K562 (cell line): ENCODE results near the gene TMPRSS9. TPM values are rescaled to one million over a fixed set of nuclear protein-coding genes. Genes with fewer than 3 reads are reported as not detected.

ENCODE experiments used
- ATAC-seq: fragments of 200-7000 bp; cut with Tn5 transposase; 3 replicates; pipeline ENCODE4 v1.9.1; 2020; ENCODE audit warnings: moderate library complexity
- BruUV-seq: library from RNA; stranded (reverse); fragments of 400-500 nt; replicated peaks from 2 replicates; lab custom pipeline; 2021; lab: Mats Ljungman, UMichigan
- CTCF ChIA-PET: fragments of 300-600 bp; formaldehyde crosslinking; extraction: SDS; loops from one replicate; lab custom pipeline; 2021; ENCODE audit warnings: low intra/inter-chr PET ratio; lab: Yijun Ruan, JAX
- POLR2A ChIA-PET: fragments of 300-600, 350-650 bp; sonication (Branson Sonifier 250); formaldehyde crosslinking; extraction: SDS; loops from one replicate; lab custom pipeline; 2021; ENCODE audit warnings: antibody characterized with exemption, inconsistent platforms; lab: Yijun Ruan, JAX
- DNase-seq, 4 experiments: peaks; one replicate each; pipeline versions ENCODE4 v3.0.0 to v3.0.0-alpha.2; 2011 to 2018; ENCODE audit warnings: low spot score in 3 of 4, mixed read lengths in 3 of 4; ENCODE audit errors: extremely low read depth in 1 of 4
- FAIRE-seq: peaks from 2 replicates; lab custom pipeline; 2011; peaks lifted over from hg19 to GRCh38; lab: Jason Lieb, UNC
- H2AFZ ChIP-seq: 2 replicates; pipeline ENCODE4 v1.6.0; 2011; ENCODE audit warnings: low read depth, low read length, control low read depth, inconsistent platforms
- H3K27ac ChIP-seq: fragments of 200-600 bp; 3 replicates; pipeline ENCODE4 v1.8.0; 2011; ENCODE audit warnings: low read depth, mild to moderate bottlenecking, control low read depth, inconsistent platforms, low read length, moderate library complexity, mixed read lengths; ENCODE audit errors: extremely low read depth
- H3K27me3 ChIP-seq, 2 experiments: fragments of 300-600 bp in 1 of 2; 2 replicates in 1 of 2; 3 replicates in 1 of 2; pipeline versions ENCODE4 v1.6.0 to v1.8.0; 2011; ENCODE audit warnings: inconsistent platforms in 2 of 2, low read length in 2 of 2, mild to moderate bottlenecking in 1 of 2, mixed read lengths in 1 of 2, moderate library complexity in 1 of 2; ENCODE audit not compliant: control insufficient read depth in 2 of 2, insufficient read depth in 2 of 2
- H3K36me3 ChIP-seq: fragments of 300-600 bp; 3 replicates; pipeline ENCODE4 v1.8.0; 2011; ENCODE audit warnings: mild to moderate bottlenecking, low read length, inconsistent platforms; ENCODE audit not compliant: control insufficient read depth, insufficient read depth
- H3K4me1 ChIP-seq, 2 experiments: fragments of 200-600 bp in 1 of 2; replicated peaks in 1 of 2; 2 replicates in 1 of 2; 3 replicates in 1 of 2; pipeline versions ENCODE4 v1.5.1 to v1.8.0; 2011; ENCODE audit warnings: inconsistent platforms in 2 of 2, low read length in 2 of 2, mild to moderate bottlenecking in 1 of 2, mixed read lengths in 1 of 2, moderate library complexity in 1 of 2; ENCODE audit not compliant: control insufficient read depth in 2 of 2, insufficient read depth in 2 of 2
- H3K4me2 ChIP-seq: 2 replicates; pipeline ENCODE4 v1.6.1; 2011; ENCODE audit warnings: low read length, control low read depth, inconsistent platforms, mixed read lengths; ENCODE audit not compliant: insufficient read depth
- H3K4me3 ChIP-seq: fragments of 200-600 bp; sonication (generic), shearing (Covaris generic); 2 replicates; pipeline ENCODE4 v1.5.1; 2016; ENCODE audit warnings: control low read depth, inconsistent platforms
- H3K79me2 ChIP-seq: fragments of 200-600 bp; 3 replicates; pipeline ENCODE4 v1.8.0; 2011; ENCODE audit warnings: low read length, inconsistent platforms; ENCODE audit not compliant: control insufficient read depth, insufficient read depth
- H3K9ac ChIP-seq, 2 experiments: 2 replicates each; pipeline versions ENCODE4 v1.6.0 to v1.6.1; 2011; ENCODE audit warnings: low read depth in 2 of 2, low read length in 2 of 2, control low read depth in 1 of 2, inconsistent platforms in 1 of 2, mild to moderate bottlenecking in 1 of 2, mixed read lengths in 1 of 2; ENCODE audit not compliant: insufficient read depth in 1 of 2
- H3K9me1 ChIP-seq: one replicate; pipeline ENCODE4 v1.6.0; 2011; ENCODE audit warnings: inconsistent platforms, mild to moderate bottlenecking, low read length, moderate library complexity; ENCODE audit not compliant: control insufficient read depth, insufficient read depth
- H3K9me3 ChIP-seq: replicated peaks from 2 replicates; pipeline ENCODE4 v1.5.1; 2011; ENCODE audit warnings: low read depth, low read length, inconsistent platforms; ENCODE audit not compliant: control insufficient read depth, insufficient read depth
- H4K20me1 ChIP-seq: replicated peaks from 2 replicates; pipeline ENCODE4 v1.6.1; 2011; ENCODE audit warnings: low read length, inconsistent platforms, mixed read lengths; ENCODE audit not compliant: control insufficient read depth, insufficient read depth
- GTF2E2 ChIP-seq: fragments of 200-800 bp; sonication (Bioruptor generic); IDR thresholded peaks from 2 replicates; pipeline ENCODE4 v1.6.1; 2016; ENCODE audit warnings: missing genetic modification characterization, missing compliant biosample characterization
- NONO ChIP-seq, 2 experiments: fragments of 200-400 bp in 1 of 2; fragments of 450-650 bp in 1 of 2; formaldehyde crosslinking in 1 of 2; IDR thresholded peaks; 2 replicates each; pipeline ENCODE4 v1.6.1; 2017; ENCODE audit warnings: low read depth in 2 of 2, mild to moderate bottlenecking in 2 of 2, moderate library complexity in 2 of 2, low read length in 1 of 2
- SAP30 ChIP-seq: fragments of 200-600 bp; sonication (generic); IDR thresholded peaks from 2 replicates; pipeline ENCODE4 v1.6.1; 2012; ENCODE audit warnings: borderline replicate concordance, low read depth, mild to moderate bottlenecking, moderate library complexity, low read length, control low read depth, inconsistent platforms; ENCODE audit not compliant: insufficient read depth, poor library complexity, severe bottlenecking
- SP1 ChIP-seq: sonication (generic); formaldehyde crosslinking; IDR thresholded peaks from 2 replicates; pipeline ENCODE4 v1.8.1; 2022; ENCODE audit warnings: mild to moderate bottlenecking, missing genetic modification reagents
- TBL1XR1 ChIP-seq, 2 experiments: IDR thresholded peaks; 2 replicates each; pipeline ENCODE4 v1.6.1; 2012; ENCODE audit warnings: improper control_type of control experiment in 2 of 2, low read length in 2 of 2, mild to moderate bottlenecking in 1 of 2
- TEAD1 ChIP-seq, 2 experiments: fragments of 450-650 bp in 1 of 2; sonication (generic) in 1 of 2; formaldehyde crosslinking; IDR thresholded peaks; 2 replicates each; pipeline versions ENCODE4 v1.4.0 to v1.8.0; 2020 to 2022; ENCODE audit warnings: mild to moderate bottlenecking in 2 of 2, missing genetic modification reagents in 1 of 2
- WGBS: fragments of 100-300 bp; shearing (Covaris generic); methylation state at CpG from one replicate; pipeline ENCODE4 v1.1.6; 2016; ENCODE audit warnings: low coverage, mixed read lengths; ENCODE audit not compliant: insufficient coverage; ENCODE audit errors: missing lambda C conversion rate; 5-methylcytosine and 5-hydroxymethylcytosine counted together
- in situ Hi-C: fragments of 300-500 bp; cut with MboI; formaldehyde crosslinking; loops from 4 replicates; pipeline ENCODE4 v1.15.0; 2018; ENCODE audit warnings: inconsistent platforms, mixed read lengths
- intact Hi-C: fragments of 100-400 bp; cut with micrococcal nuclease; formaldehyde crosslinking; loops from 2 replicates; pipeline ENCODE4 v1.14.2; 2022
- polyA plus RNA-seq, 8 experiments: library from polyadenylated mRNA; depleted of rRNA in 4 of 8; stranded (reverse) in 5 of 8; unstranded in 3 of 8; fragments of >200 nt; fragmentation: Nextera tagmentation in 2 of 8; fragmentation: Illumina TruSeq in 1 of 8; extraction: Ambion mirVana in 2 of 8; extraction: Trizol in 1 of 8; gene quantifications; 2 replicates each; pipeline versions ENCODE4 v1.2.1 to v1.2.3, GENCODE V29; 2011 to 2014; ENCODE audit warnings: inconsistent platforms in 1 of 8, missing spikeins in 1 of 8
- total RNA-seq, 7 experiments: library from RNA; depleted of rRNA in 6 of 7; stranded (reverse); fragments of >200 nt in 6 of 7; fragmentation: Illumina TruSeq in 2 of 7; extraction: Trizol in 2 of 7; gene quantifications; 2 replicates each; pipeline versions ENCODE4 v1.2.1 to v1.2.3, GENCODE V29; 2011 to 2021; ENCODE audit warnings: low replicate concordance in 1 of 7
- TF ChIP-seq, protein P1 (sequence below): fragments of 250-450 bp; sonication (Bioruptor Pico); IDR thresholded peaks from 2 replicates; pipeline ENCODE4 v1.5.0; 2021; ENCODE audit warnings: mild to moderate bottlenecking, borderline replicate concordance
- TF ChIP-seq, protein P2 (sequence below): fragments of 450-650 bp; IDR thresholded peaks from 2 replicates; pipeline ENCODE4 v1.6.1; 2016; ENCODE audit warnings: borderline replicate concordance

TMPRSS9 gene
- total and polyA plus RNA-seq, 9 of the 15 experiments (the other 6 are each of a cell fraction or from before 2014, with no cell fraction given), result 0.01 to 0.03 TPM; not detected in 7

- DNase-seq (no peak), FAIRE-seq (no peak), ATAC-seq (no peak)
- 57% methylated on average over 8 of the region's 8 CpGs for WGBS
- no peaks in the 10 kb centered on the region for H3K27me3 ChIP-seq
- no peak overlapping the region for H3K4me3 ChIP-seq
- intact Hi-C loops, result loop anchor here (5.0 to 10.0 kb wide), 2 partner anchors 221 to 242 kb away; partner anchors contain the start of gene AP3D1
- no peak overlapping the region for H3K9ac ChIP-seq
- no peak overlapping the region for H2AFZ ChIP-seq
- no peak overlapping the region for H3K27ac ChIP-seq
- ChIA-PET CTCF (interaction anchor here (0.7 to 0.9 kb wide), 2 partner anchors 28 to 119 kb away, joined by 5 to 6 read pairs; no protein-coding TSS in a partner anchor), POLR2A (interaction anchor here (0.6 to 0.8 kb wide), 2 partner anchors 13 to 103 kb away, joined by 3 to 4 read pairs; no protein-coding TSS in a partner anchor)
- peaks cover 0 to 21% of the 10 kb centered on the region in 2 experiments; a peak in 2 of 5 replicates for H3K4me1 ChIP-seq
- H3K36me3 ChIP-seq, result no peaks in the 10 kb centered on the region
- H4K20me1 ChIP-seq, result no peaks in the 10 kb centered on the region
- no peaks in the 10 kb centered on the region for H3K79me2 ChIP-seq
- BruUV-seq, result no TSS peak
- H3K4me2 ChIP-seq, result no peak overlapping the region
- in situ Hi-C loops, result no loop called here
- TF ChIP-seq NONO (IDR thresholded peaks at IDR 0.05; ENCODE audit: low read depth in 2 of 2, low read length in 1 of 2) (no peak), SAP30 (no peak), TEAD1 (CRISPR knock-in tag; IDR thresholded peaks at IDR 0.05) (no peak), SP1 (CRISPR knock-in tag) (no peak), TBL1XR1 (IDR thresholded peaks at IDR 0.05; ENCODE audit: low read length in 2 of 2) (no peak), GTF2E2 (tag) (no peak)
- TF ChIP-seq, protein P1, sequence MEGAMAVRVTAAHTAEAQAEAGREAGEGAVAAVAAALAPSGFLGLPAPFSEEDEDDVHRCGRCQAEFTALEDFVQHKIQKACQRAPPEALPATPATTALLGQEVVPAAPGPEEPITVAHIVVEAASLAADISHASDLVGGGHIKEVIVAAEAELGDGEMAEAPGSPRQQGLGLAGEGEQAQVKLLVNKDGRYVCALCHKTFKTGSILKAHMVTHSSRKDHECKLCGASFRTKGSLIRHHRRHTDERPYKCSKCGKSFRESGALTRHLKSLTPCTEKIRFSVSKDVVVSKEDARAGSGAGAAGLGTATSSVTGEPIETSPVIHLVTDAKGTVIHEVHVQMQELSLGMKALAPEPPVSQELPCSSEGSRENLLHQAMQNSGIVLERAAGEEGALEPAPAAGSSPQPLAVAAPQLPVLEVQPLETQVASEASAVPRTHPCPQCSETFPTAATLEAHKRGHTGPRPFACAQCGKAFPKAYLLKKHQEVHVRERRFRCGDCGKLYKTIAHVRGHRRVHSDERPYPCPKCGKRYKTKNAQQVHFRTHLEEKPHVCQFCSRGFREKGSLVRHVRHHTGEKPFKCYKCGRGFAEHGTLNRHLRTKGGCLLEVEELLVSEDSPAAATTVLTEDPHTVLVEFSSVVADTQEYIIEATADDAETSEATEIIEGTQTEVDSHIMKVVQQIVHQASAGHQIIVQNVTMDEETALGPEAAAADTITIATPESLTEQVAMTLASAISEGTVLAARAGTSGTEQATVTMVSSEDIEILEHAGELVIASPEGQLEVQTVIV, result no peak
- TF ChIP-seq, protein P2, sequence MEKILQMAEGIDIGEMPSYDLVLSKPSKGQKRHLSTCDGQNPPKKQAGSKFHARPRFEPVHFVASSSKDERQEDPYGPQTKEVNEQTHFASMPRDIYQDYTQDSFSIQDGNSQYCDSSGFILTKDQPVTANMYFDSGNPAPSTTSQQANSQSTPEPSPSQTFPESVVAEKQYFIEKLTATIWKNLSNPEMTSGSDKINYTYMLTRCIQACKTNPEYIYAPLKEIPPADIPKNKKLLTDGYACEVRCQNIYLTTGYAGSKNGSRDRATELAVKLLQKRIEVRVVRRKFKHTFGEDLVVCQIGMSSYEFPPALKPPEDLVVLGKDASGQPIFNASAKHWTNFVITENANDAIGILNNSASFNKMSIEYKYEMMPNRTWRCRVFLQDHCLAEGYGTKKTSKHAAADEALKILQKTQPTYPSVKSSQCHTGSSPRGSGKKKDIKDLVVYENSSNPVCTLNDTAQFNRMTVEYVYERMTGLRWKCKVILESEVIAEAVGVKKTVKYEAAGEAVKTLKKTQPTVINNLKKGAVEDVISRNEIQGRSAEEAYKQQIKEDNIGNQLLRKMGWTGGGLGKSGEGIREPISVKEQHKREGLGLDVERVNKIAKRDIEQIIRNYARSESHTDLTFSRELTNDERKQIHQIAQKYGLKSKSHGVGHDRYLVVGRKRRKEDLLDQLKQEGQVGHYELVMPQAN, result no peak
- TF ChIP-seq, all 486 proteins: peak for 0
- Histone ChIP-seq H3K9me3 (no peaks in the 10 kb centered on the region; the same call in none of the 2 replicates), H3K9me1 (no peaks in the 10 kb centered on the region)
These were observed 34.0 kb downstream of the TMPRSS9 start for GRCh38 chr19:2394054-2394441.
